Immature natural killer cell (primary cell): ENCODE results near the gene AP2M1. TPM values are rescaled to one million over a fixed set of nuclear protein-coding genes. Genes with fewer than 3 reads are reported as not detected.
"Not testable (repeated sequence)": the region's sequence is repeated elsewhere in the genome, so short reads cannot be mapped to it uniquely, and the experiment has no call there.

Experiments
- DNase-seq, 3 donors: peaks; one replicate each; pipeline ENCODE4 v3.0.0; 2022; ENCODE audit warnings: mixed read lengths in 1 of 3
- H3K27ac Mint-ChIP-seq, 6 donors: one replicate each; pipeline ENCODE4 v1.8.0; 2020; ENCODE audit warnings: mixed read lengths in 6 of 6, mild to moderate bottlenecking in 5 of 6, inconsistent platforms in 4 of 6, moderate library complexity in 3 of 6
- H3K27me3 Mint-ChIP-seq, 3 donors: one replicate each; pipeline ENCODE4 v1.8.0; 2020 to 2021; ENCODE audit warnings: low read depth in 3 of 3, mild to moderate bottlenecking in 3 of 3, mixed read lengths in 3 of 3, moderate library complexity in 3 of 3, inconsistent platforms in 1 of 3
- H3K36me3 Mint-ChIP-seq, 3 donors: one replicate each; pipeline ENCODE4 v1.8.0; 2020; ENCODE audit warnings: mixed read lengths in 3 of 3, inconsistent platforms in 2 of 3, mild to moderate bottlenecking in 2 of 3
- H3K4me1 Mint-ChIP-seq, 2 donors: one replicate each; pipeline ENCODE4 v1.8.0; 2020; ENCODE audit warnings: inconsistent platforms in 2 of 2, mild to moderate bottlenecking in 2 of 2, mixed read lengths in 2 of 2, moderate library complexity in 1 of 2
- H3K4me3 Mint-ChIP-seq, 5 donors: one replicate each; pipeline ENCODE4 v1.8.0; 2020; ENCODE audit warnings: mild to moderate bottlenecking in 5 of 5, mixed read lengths in 5 of 5, inconsistent platforms in 3 of 5, moderate library complexity in 3 of 5
- H3K9me3 Mint-ChIP-seq, 6 donors: one replicate each; pipeline ENCODE4 v1.8.0; 2020; ENCODE audit warnings: mild to moderate bottlenecking in 6 of 6, mixed read lengths in 6 of 6, inconsistent platforms in 4 of 6, moderate library complexity in 3 of 6
- polyA plus RNA-seq, 3 donors: library from polyadenylated mRNA; unstranded; fragments of 300-500 nt; fragmentation: Illumina TruSeq; gene quantifications; one replicate each; pipeline ENCODE4 v1.2.3, GENCODE V29; 2021

The AP2M1 gene
- polyA plus RNA-seq, 3 donors from 2014 or later, result 270 to 364 (median 329) TPM

DNA sequence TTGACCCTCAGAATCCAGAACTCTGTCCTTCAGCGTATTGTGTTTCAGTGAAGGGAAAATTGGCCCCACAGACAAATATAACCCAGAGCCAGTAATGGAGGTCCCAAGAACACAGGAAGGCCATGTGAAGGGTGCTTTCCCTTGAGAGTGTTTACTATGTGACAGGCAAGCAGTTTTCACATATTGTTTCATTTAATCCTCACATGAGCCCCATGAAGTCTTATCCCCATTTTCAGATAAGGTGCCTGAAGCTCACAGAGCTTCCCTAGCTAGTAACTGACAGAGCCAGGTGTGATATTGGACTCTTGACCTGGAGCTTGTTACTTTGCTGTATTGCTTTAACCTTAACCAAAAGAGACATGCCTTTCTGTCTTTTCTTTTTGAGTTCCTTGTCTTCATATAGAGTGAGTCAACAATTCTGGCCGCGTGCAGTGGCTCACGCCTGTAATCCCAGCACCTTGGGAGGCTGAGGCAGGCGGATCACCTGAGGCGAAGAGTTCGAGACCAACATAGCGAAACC is 28.8 kb upstream of the AP2M1 start:
- H3K4me3 Mint-ChIP-seq, result no peak overlapping the region
- H3K4me1 Mint-ChIP-seq, result no peaks in the 10 kb centered on the region
- H3K36me3 Mint-ChIP-seq, result peaks cover 10 to 19% (median 12%) of the 10 kb centered on the region in 3 donors
- H3K9me3 Mint-ChIP-seq, result no peaks in the 10 kb centered on the region
- H3K27ac Mint-ChIP-seq, result no peak overlapping the region
- H3K27me3 Mint-ChIP-seq, result peaks cover 0 to 2% (median 0%) of the 10 kb centered on the region in 3 donors
- DNase-seq, result no peak

- no peak for DNase-seq
- Mint-ChIP-seq H3K4me3 (no peak overlapping the region), H3K9me3 (no peaks in the 10 kb centered on the region), H3K27ac (no peak overlapping the region), H3K27me3 (peaks cover 2 to 5% (median 5%) of the 10 kb centered on the region in 3 donors), H3K4me1 (no peaks in the 10 kb centered on the region), H3K36me3 (peaks cover 0 to 10% (median 0%) of the 10 kb centered on the region in 3 donors)
Observed at GRCh38 chr3:184148076-184148475, 26.6 kb upstream of the AP2M1 start.

DNA sequence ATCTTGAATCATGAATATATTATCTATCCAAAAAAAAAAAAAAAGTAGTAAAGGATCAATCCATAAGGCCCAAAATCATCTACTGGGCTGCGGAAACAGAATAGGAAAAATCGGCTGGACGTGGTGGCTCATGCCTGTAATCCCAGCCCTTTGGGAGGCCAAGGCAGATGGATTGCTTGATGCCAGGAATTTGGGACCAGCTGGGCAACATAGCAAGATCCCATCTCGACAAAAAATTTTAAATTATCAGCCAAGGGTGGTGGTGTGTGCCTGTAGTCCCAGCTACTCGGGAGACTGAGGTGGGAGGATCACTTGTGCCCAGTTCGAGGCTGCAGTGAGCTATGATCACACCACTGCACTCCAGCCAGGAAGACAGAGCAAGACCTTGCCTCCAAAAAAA is 25.5 kb upstream of the AP2M1 start:
- no peaks in the 10 kb centered on the region for H3K9me3 Mint-ChIP-seq
- H3K4me1 Mint-ChIP-seq, result no peaks in the 10 kb centered on the region
- no peak overlapping the region for H3K27ac Mint-ChIP-seq
- no peak overlapping the region for H3K4me3 Mint-ChIP-seq
- peaks cover 0 to 10% (median 0%) of the 10 kb centered on the region in 3 donors for H3K36me3 Mint-ChIP-seq
- DNase-seq, result no peak
- H3K27me3 Mint-ChIP-seq, result peaks cover 4 to 5% (median 5%) of the 10 kb centered on the region in 3 donors

DNA sequence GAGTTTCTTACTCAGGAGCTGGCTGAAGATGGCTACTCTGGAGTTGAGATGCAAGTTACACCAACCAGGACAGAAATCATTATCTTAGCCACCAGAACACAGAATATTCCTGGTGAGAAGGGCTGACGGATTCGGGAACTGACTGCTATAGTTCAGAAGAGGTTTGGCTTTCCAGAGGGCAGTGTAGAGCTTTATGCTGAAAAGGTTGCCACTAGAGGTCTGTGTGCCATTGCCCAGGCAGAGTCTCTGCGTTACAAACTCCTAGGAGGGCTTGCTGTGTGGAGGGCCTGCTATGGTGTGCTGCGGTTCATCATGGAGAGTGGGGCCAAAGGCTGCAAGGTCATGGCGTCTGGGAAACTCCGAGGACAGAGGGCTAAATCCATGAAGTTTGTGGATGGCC is 24.9 kb upstream of the AP2M1 start:
- H3K9me3 Mint-ChIP-seq, H3K27me3 Mint-ChIP-seq, H3K4me1 Mint-ChIP-seq, H3K36me3 Mint-ChIP-seq, DNase-seq, H3K4me3 Mint-ChIP-seq: not testable (repeated sequence)
- H3K27ac Mint-ChIP-seq, result peak overlapping the region in 1 of 6 donors; percentile 40

GRCh38 chr3:184154885-184155643 is 19.6 kb upstream of the AP2M1 start, which contains the start of gene DVL3:
TSS of gene DVL3 (plus strand) at chr3:184155377. CDS start at chr3:184155636, 259 bp downstream.
- H3K27me3 Mint-ChIP-seq, result peaks cover 6 to 12% (median 8%) of the 10 kb centered on the region in 3 donors
- peaks cover 31 to 32% of the 10 kb centered on the region in 2 donors for H3K4me1 Mint-ChIP-seq
- H3K4me3 Mint-ChIP-seq, result peak within 1 kb of the TSS; percentile 94 to 96 (median 95)
- H3K27ac Mint-ChIP-seq, result peak within 1 kb of the TSS; percentile 66 to 94 (median 90)
- no peaks in the 10 kb centered on the region for H3K36me3 Mint-ChIP-seq
- H3K9me3 Mint-ChIP-seq, result no peaks in the 10 kb centered on the region
- DNase-seq, result peak; percentile 67 to 69 (median 69)

- peak overlapping the region; percentile 94 to 96 (median 95) for H3K4me3 Mint-ChIP-seq
- peaks cover 6 to 12% (median 8%) of the 10 kb centered on the region in 3 donors for H3K27me3 Mint-ChIP-seq
- H3K9me3 Mint-ChIP-seq, result no peaks in the 10 kb centered on the region
- peaks cover 35 to 38% of the 10 kb centered on the region in 2 donors for H3K4me1 Mint-ChIP-seq
- peak overlapping the region; percentile 65 to 94 (median 90) for H3K27ac Mint-ChIP-seq
- H3K36me3 Mint-ChIP-seq, result no peaks in the 10 kb centered on the region
- DNase-seq, result peak; percentile 44 to 47 (median 46)
Observed at GRCh38 chr3:184155644-184156521, 18.8 kb upstream of the AP2M1 start.

GRCh38 chr3:184156522-184156955 is 18.1 kb upstream of the AP2M1 start:
- H3K4me3 Mint-ChIP-seq, result peak overlapping the region; percentile 94 to 96 (median 95)
- DNase-seq, result no peak
- peaks cover 0 to 2% (median 0%) of the 10 kb centered on the region in 3 donors for H3K36me3 Mint-ChIP-seq
- peak overlapping the region; percentile 65 to 94 (median 90) for H3K27ac Mint-ChIP-seq
- H3K4me1 Mint-ChIP-seq, result peaks cover 38 to 43% of the 10 kb centered on the region in 2 donors
- no peaks in the 10 kb centered on the region for H3K9me3 Mint-ChIP-seq
- H3K27me3 Mint-ChIP-seq, result peaks cover 6 to 11% (median 8%) of the 10 kb centered on the region in 3 donors

GRCh38 chr3:184157206-184157605 is 17.4 kb upstream of the AP2M1 start:
- H3K27ac Mint-ChIP-seq, result peak overlapping the region in 5 of 6 donors; percentile 10 to 90 (median 83)
- peaks cover 6 to 11% (median 8%) of the 10 kb centered on the region in 3 donors for H3K27me3 Mint-ChIP-seq
- peak overlapping the region; percentile 94 to 96 (median 95) for H3K4me3 Mint-ChIP-seq

GRCh38 chr3:184158404-184158803 is 16.3 kb upstream of the AP2M1 start:
- no peaks in the 10 kb centered on the region for H3K9me3 Mint-ChIP-seq
- H3K36me3 Mint-ChIP-seq, result peaks cover 0 to 7% (median 3%) of the 10 kb centered on the region in 3 donors
- H3K4me3 Mint-ChIP-seq, result no peak overlapping the region
- DNase-seq, result no peak
- peaks cover 2 to 8% (median 3%) of the 10 kb centered on the region in 3 donors for H3K27me3 Mint-ChIP-seq
- peaks cover 41 to 48% of the 10 kb centered on the region in 2 donors for H3K4me1 Mint-ChIP-seq
- peak overlapping the region in 1 of 6 donors; percentile 51 for H3K27ac Mint-ChIP-seq

More at GRCh38 chr3:184157206-184157605, 17.4 kb upstream of the AP2M1 start:
- no peak for DNase-seq
- no peaks in the 10 kb centered on the region for H3K9me3 Mint-ChIP-seq
- H3K4me1 Mint-ChIP-seq, result peaks cover 41 to 48% of the 10 kb centered on the region in 2 donors
- H3K36me3 Mint-ChIP-seq, result peaks cover 0 to 4% (median 0%) of the 10 kb centered on the region in 3 donors

- no peak for DNase-seq
- Mint-ChIP-seq H3K27me3 (peaks cover 2 to 6% (median 3%) of the 10 kb centered on the region in 3 donors), H3K9me3 (no peaks in the 10 kb centered on the region), H3K27ac (no peak overlapping the region), H3K4me1 (peaks cover 38 to 55% of the 10 kb centered on the region in 2 donors), H3K4me3 (no peak overlapping the region), H3K36me3 (peaks cover 0 to 12% (median 9%) of the 10 kb centered on the region in 3 donors)
Observed at GRCh38 chr3:184160456-184160855, 14.2 kb upstream of the AP2M1 start.

DNA sequence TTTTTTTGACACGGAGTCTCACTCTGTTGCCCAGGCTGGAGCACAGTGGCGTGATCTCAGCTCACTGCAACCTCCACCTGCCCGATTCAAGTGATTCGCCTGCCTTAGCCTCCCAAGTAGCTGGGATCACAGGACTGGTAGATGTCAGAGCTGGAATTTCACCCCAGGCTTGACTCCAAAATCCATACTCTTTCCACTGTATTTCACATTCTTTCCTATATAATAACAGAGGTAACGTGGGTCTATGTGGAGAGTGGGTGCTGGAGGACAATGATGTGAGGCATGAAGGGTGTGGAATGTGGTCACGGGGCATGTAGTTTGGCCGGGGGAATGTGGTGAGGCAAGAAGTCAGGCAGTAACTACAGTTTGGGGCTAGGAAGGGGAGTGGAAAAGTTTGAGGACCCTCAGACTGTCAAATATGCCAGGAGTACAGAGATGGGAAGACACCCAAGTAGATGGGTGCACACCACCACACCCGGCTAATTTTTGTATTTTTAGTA is 12.0 kb upstream of the AP2M1 start:
- Mint-ChIP-seq H3K36me3 (peaks cover 0 to 12% (median 9%) of the 10 kb centered on the region in 3 donors), H3K4me1 (peaks cover 21 to 34% of the 10 kb centered on the region in 2 donors)
- not testable (repeated sequence) for DNase-seq, H3K27ac Mint-ChIP-seq, H3K27me3 Mint-ChIP-seq, H3K9me3 Mint-ChIP-seq, H3K4me3 Mint-ChIP-seq

- Mint-ChIP-seq H3K27me3 (no peaks in the 10 kb centered on the region), H3K4me3 (no peak overlapping the region), H3K36me3 (peaks cover 0 to 16% (median 9%) of the 10 kb centered on the region in 3 donors), H3K27ac (no peak overlapping the region), H3K9me3 (no peaks in the 10 kb centered on the region), H3K4me1 (peaks cover 11 to 24% of the 10 kb centered on the region in 2 donors)
- DNase-seq, result no peak
Observed at GRCh38 chr3:184164648-184165330, 9.9 kb upstream of the AP2M1 start.

GRCh38 chr3:184165543-184165942 is 9.1 kb upstream of the AP2M1 start:
- Mint-ChIP-seq H3K4me3 (no peak overlapping the region), H3K36me3 (peaks cover 0 to 16% (median 9%) of the 10 kb centered on the region in 3 donors), H3K27ac (no peak overlapping the region), H3K9me3 (no peaks in the 10 kb centered on the region), H3K27me3 (no peaks in the 10 kb centered on the region), H3K4me1 (peaks cover 5 to 18% of the 10 kb centered on the region in 2 donors)
- DNase-seq, result no peak
